Thyroid gland (tissue), 4 donors: ENCODE measurements around the gene ZFHX3. TPM values are rescaled to one million over a fixed set of nuclear protein-coding genes. Genes with fewer than 3 reads are reported as not detected.
A peak's percentile ranks its signal among the peaks of the same experiment; 100 is the strongest.

Experiments used
- DNase-seq, 2 donors: peaks; one replicate each; pipeline ENCODE4 v3.0.0-alpha.2; 2019
- H3K27ac ChIP-seq, 3 donors: fragments of 200-600 bp; sonication (generic); 1 replicate in 2 of 3; 2 replicates in 1 of 3; pipeline ENCODE4 v1.5.1; 2016 to 2019; ENCODE audit warnings: mild to moderate bottlenecking in 1 of 3, moderate library complexity in 1 of 3
- H3K27me3 ChIP-seq: fragments of 200-600 bp; sonication (generic); one replicate; pipeline ENCODE4 v1.5.1; 2019
- H3K36me3 ChIP-seq, 2 donors: fragments of 200-600 bp; sonication (generic); one replicate each; pipeline ENCODE4 v1.5.1; 2016 to 2019
- H3K4me1 ChIP-seq, 2 donors: fragments of 200-600 bp; sonication (generic); one replicate each; pipeline ENCODE4 v1.5.1; 2017 to 2019
- H3K4me3 ChIP-seq, 3 donors: fragments of 200-600 bp; sonication (generic); replicated peaks in 1 of 3; 1 replicate in 2 of 3; 2 replicates in 1 of 3; pipeline ENCODE4 v1.5.1; 2016; ENCODE audit warnings: mild to moderate bottlenecking in 1 of 3
- H3K9me3 ChIP-seq: fragments of 200-600 bp; sonication (generic); one replicate; pipeline ENCODE4 v1.5.1; 2017
- POLR2A ChIP-seq, 2 donors: fragments of 450-650 bp; IDR thresholded peaks; one replicate each; pipeline ENCODE4 v1.6.1; 2017; ENCODE audit warnings: antibody characterized with exemption in 2 of 2, mild to moderate bottlenecking in 2 of 2, moderate library complexity in 1 of 2
- WGBS, 2 donors: methylation state at CpG; one replicate each; pipeline ENCODE4 v1.1.5; 2017; 5-methylcytosine and 5-hydroxymethylcytosine counted together
- intact Hi-C: fragments of 100-400 bp; cut with DNase I; formaldehyde crosslinking; loops from one replicate; pipeline ENCODE4 v1.15.1; 2023
- total RNA-seq, 4 donors: library from RNA; depleted of rRNA; stranded (reverse); fragments of >200 nt; gene quantifications; one replicate each; pipeline ENCODE4 v1.2.3, GENCODE V29; 2016
- TF ChIP-seq, protein P1 (sequence below), 6 experiments: fragments of 200-600 bp in 3 of 6; fragments of 450-650 bp in 3 of 6; sonication (generic) in 3 of 6; IDR thresholded peaks; one replicate each; pipeline ENCODE4 v1.5.1; 2016 to 2019; ENCODE audit warnings: antibody characterized with exemption in 6 of 6, mild to moderate bottlenecking in 2 of 6, inconsistent platforms in 1 of 6, moderate library complexity in 1 of 6

Gene ZFHX3
- total RNA-seq, 4 donors from 2014 or later: 27.4 to 92.9 (median 45.5) TPM

DNA sequence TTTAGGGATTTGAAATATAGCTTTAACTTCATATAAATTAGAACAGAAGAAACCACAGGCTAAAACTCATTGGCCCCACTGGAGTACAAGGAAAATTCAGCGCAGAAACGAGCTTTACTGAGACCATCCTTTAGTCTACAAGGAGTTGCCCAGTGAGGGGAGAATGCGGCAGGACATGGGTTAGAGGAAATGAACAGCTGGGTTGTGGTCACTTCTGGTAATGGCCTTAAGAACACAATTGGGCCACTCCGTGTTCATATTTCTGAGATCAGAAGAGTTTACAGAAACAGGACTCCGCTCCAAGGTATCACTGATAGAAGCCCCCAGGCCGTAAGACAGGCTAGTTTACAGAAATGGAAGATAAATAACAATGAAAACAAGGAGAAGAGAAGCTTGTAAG is 188.3 kb downstream of the ZFHX3 start:
- intact Hi-C loops: no loop called here
- no peak for DNase-seq
- H3K27me3 ChIP-seq: no peaks in the 10 kb centered on the region
- H3K27ac ChIP-seq: peak overlapping the region; percentile 41 to 77 (median 72)
- H3K36me3 ChIP-seq: no peaks in the 10 kb centered on the region
- 96 to 97% methylated on average over 6 of the region's 6 CpGs for WGBS, 2 donors
- H3K4me3 ChIP-seq: no peak overlapping the region
- TF ChIP-seq POLR2A (IDR thresholded peaks at IDR 0.05): no peak
- TF ChIP-seq, protein P1, sequence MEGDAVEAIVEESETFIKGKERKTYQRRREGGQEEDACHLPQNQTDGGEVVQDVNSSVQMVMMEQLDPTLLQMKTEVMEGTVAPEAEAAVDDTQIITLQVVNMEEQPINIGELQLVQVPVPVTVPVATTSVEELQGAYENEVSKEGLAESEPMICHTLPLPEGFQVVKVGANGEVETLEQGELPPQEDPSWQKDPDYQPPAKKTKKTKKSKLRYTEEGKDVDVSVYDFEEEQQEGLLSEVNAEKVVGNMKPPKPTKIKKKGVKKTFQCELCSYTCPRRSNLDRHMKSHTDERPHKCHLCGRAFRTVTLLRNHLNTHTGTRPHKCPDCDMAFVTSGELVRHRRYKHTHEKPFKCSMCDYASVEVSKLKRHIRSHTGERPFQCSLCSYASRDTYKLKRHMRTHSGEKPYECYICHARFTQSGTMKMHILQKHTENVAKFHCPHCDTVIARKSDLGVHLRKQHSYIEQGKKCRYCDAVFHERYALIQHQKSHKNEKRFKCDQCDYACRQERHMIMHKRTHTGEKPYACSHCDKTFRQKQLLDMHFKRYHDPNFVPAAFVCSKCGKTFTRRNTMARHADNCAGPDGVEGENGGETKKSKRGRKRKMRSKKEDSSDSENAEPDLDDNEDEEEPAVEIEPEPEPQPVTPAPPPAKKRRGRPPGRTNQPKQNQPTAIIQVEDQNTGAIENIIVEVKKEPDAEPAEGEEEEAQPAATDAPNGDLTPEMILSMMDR (IDR thresholded peaks at IDR 0.05): no peak
- H3K4me1 ChIP-seq: peaks cover 27% of the 10 kb centered on the region in 2 donors
- H3K9me3 ChIP-seq: no peaks in the 10 kb centered on the region

DNA sequence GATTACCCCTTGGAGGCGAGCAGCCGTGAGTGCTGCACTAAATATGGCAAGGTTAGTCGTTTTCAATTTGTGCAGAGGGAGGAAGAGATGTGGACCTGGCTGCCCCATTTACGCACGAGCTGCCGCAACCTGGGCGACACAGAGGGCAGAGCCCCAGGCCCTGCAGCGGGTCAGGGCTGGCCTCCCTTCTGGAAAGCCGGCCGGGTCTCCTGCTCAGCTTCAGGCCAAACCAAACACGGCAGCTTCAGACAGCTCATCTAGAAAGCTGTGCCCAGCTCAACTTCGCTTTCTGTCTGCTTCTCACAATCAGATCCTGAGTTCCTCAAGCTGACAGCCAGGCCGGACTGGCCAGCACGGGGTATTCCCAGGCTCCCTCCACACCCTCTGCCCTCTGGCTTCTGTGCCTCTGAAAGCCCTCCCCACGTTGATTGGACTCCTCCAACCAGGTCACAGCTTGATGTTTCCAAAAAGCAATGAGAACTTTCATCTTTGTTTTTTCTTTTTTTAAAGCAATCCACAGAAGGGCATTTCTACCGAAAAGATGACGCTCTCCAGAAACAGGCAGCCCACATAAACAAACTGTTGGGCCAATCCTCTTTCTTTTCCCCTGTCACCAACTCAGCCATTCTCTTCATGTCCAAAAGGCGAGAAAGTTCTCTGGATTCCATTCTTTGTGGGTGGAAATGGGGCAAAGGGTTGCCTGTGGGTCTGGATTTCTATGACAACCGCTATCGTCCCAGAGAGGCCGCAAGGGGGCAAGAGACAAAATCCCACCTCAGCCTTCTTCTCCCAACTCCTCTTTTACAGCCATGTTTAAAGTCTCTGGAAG is 189.0 kb downstream of the ZFHX3 start:
- H3K4me3 ChIP-seq: no peak overlapping the region

DNA sequence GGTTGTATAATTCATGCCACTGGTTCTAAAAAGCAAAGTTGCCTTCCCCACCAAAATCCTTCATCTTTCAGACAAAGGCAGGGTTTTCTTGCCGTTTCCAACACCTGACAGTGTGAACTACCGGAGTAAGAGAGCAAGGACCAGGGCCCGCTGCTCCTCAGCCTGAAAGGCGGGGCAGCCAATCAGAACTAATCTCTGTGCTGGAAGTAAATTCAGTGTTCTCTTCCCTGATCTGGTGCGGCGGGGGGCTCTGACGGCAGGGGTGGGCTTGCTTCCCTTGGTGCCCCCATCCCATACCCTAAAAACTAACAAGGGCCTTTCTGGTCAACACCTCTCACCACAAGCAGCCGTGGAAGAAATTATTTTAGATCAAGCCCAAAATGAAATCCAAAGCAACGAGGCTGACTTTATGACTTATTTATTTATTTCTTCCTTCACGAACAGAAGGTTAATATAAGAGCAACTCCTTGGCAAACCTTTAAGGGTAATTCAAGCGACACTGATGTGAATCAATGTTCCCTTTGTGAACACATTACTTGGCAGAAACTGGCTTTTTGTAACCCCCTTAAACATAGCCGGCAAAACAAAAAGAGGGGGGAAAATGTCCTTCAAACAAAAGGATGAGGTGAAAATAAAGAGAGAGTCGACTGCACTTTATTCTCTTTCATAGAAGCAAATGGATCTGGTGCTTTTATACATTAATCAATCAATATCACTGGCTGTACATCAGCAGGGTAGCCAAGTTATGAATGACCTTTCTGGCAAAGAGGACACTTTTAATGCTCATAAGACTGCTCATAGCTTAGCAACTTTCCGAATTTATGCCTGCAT is 189.9 kb downstream of the ZFHX3 start:
- Histone ChIP-seq H3K4me3 (no peak overlapping the region), H3K27me3 (no peaks in the 10 kb centered on the region), H3K36me3 (no peaks in the 10 kb centered on the region), H3K9me3 (no peaks in the 10 kb centered on the region), H3K4me1 (peaks cover 27% of the 10 kb centered on the region in 2 donors), H3K27ac (peak overlapping the region; percentile 41 to 77 (median 72))
- DNase-seq: peak in 1 of 2 donors; percentile 22
- WGBS, 2 donors: 58 to 64% methylated on average over 14 of the region's 14 CpGs
- no peak for TF ChIP-seq POLR2A (IDR thresholded peaks at IDR 0.05)
- TF ChIP-seq, protein P1 (IDR thresholded peaks at IDR 0.05): no peak
- intact Hi-C loops: no loop called here

More for the DNA sequence above, 189.0 kb downstream of the ZFHX3 start:
- Histone ChIP-seq H3K27me3 (no peaks in the 10 kb centered on the region), H3K36me3 (no peaks in the 10 kb centered on the region), H3K4me1 (peaks cover 27% of the 10 kb centered on the region in 2 donors), H3K27ac (peak overlapping the region; percentile 41 to 77 (median 72)), H3K9me3 (no peaks in the 10 kb centered on the region)
- WGBS, 2 donors: 68 to 72% methylated on average over 21 of the region's 21 CpGs
- TF ChIP-seq, protein P1 (IDR thresholded peaks at IDR 0.05): no peak
- no peak for TF ChIP-seq POLR2A (IDR thresholded peaks at IDR 0.05)
- intact Hi-C loops: no loop called here
- peak; percentile 14 to 37 for DNase-seq

DNA sequence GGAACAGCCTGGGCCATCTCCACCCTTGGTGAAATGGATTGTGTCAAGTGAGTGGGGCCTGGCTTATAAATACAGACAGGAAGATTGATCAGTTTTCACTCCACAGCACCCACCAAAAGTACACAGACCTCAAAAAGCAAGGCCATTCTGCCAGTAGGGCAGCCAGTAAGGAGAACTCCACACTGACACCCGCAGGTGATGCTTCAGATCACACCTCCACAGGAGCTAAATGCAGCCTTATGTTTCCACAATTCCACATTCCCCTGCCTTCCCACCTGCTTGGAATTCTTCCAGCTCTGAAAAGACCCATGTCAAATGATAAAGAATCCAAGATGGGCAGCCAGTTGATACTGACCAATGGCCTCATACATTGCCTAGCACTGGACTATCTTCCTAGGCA is 191.1 kb downstream of the ZFHX3 start:
- Histone ChIP-seq H3K9me3 (no peaks in the 10 kb centered on the region), H3K4me3 (no peak overlapping the region), H3K36me3 (no peaks in the 10 kb centered on the region), H3K27me3 (no peaks in the 10 kb centered on the region), H3K27ac (no peak overlapping the region), H3K4me1 (peaks cover 27% of the 10 kb centered on the region in 2 donors)
- intact Hi-C loops: no loop called here
- 81 to 92% methylated on average over 1 of the region's 1 CpG for WGBS, 2 donors
- DNase-seq: peak in 1 of 2 donors; percentile 20
- TF ChIP-seq, protein P1 (IDR thresholded peaks at IDR 0.05): peak in 3 of 6 experiments; percentile 23 to 38 (median 27)
- TF ChIP-seq POLR2A (IDR thresholded peaks at IDR 0.05): no peak
